SU-DHL-6 (cell line): ENCODE measurements around the gene FGD4.
"Not testable (repeated sequence)": the region's sequence is repeated elsewhere in the genome, so short reads cannot be mapped to it uniquely, and the experiment has no call there.

Experiments
- H2AFZ ChIP-seq: fragments of 200-600 bp; sonication (generic); 2 replicates; pipeline ENCODE4 v1.6.1; 2014; ENCODE audit warnings: low read depth, mild to moderate bottlenecking, moderate library complexity, mixed read lengths, antibody characterized with exemption, low read length; ENCODE audit not compliant: severe bottlenecking
- H3F3A ChIP-seq: fragments of 200-600 bp; shearing (Covaris generic); 2 replicates; pipeline ENCODE4 v1.6.0; 2016; ENCODE audit warnings: antibody characterized with exemption, mild to moderate bottlenecking; ENCODE audit not compliant: insufficient read depth
- H3K27ac ChIP-seq: fragments of 200-600 bp; sonication (generic); 2 replicates; pipeline ENCODE4 v1.5.1; 2016; ENCODE audit warnings: low read depth, mild to moderate bottlenecking, low read length, moderate library complexity, mixed read lengths
- H3K27me3 ChIP-seq: fragments of 200-600 bp; sonication (generic), shearing (Covaris generic); 2 replicates; pipeline ENCODE4 v1.6.0; 2014; ENCODE audit warnings: mild to moderate bottlenecking, low read length
- H3K36me3 ChIP-seq: fragments of 200-600 bp; sonication (generic); 2 replicates; pipeline ENCODE4 v1.6.1; 2014; ENCODE audit warnings: mild to moderate bottlenecking, low read length, mixed read lengths
- H3K4me2 ChIP-seq: fragments of 300-600, 200-600 bp; shearing (Covaris generic), sonication (generic); 2 replicates; pipeline ENCODE4 v1.6.0; 2014; ENCODE audit warnings: low read length, low read depth, mild to moderate bottlenecking; ENCODE audit not compliant: poor library complexity, severe bottlenecking
- H3K4me3 ChIP-seq: fragments of 200-600 bp; sonication (generic); 2 replicates; pipeline ENCODE4 v1.5.1; 2014; ENCODE audit warnings: antibody characterized with exemption, low read length, mild to moderate bottlenecking, mixed read lengths; ENCODE audit not compliant: insufficient read depth, poor library complexity, severe bottlenecking
- H3K79me2 ChIP-seq: fragments of 200-600 bp; sonication (generic); 2 replicates; pipeline ENCODE4 v1.6.1; 2014; ENCODE audit warnings: mild to moderate bottlenecking, low read length, moderate library complexity; ENCODE audit not compliant: insufficient read depth
- H3K9ac ChIP-seq: fragments of 200-600 bp; sonication (generic); 2 replicates; pipeline ENCODE4 v1.7.0; 2014; ENCODE audit warnings: mild to moderate bottlenecking, low read length
- H3K9me2 ChIP-seq: fragments of 200-600 bp; sonication (generic); replicated peaks from 2 replicates; pipeline ENCODE4 v1.6.1; 2014; ENCODE audit warnings: low read length; ENCODE audit not compliant: insufficient read depth
- H3K9me3 ChIP-seq: fragments of 200-600 bp; sonication (generic); 2 replicates; pipeline ENCODE4 v1.6.1; 2014; ENCODE audit warnings: low read length, mixed read lengths; ENCODE audit not compliant: insufficient read depth
- H4K20me1 ChIP-seq: fragments of 200-600 bp; sonication (generic); 2 replicates; pipeline ENCODE4 v1.6.1; 2014; ENCODE audit warnings: low read depth, mild to moderate bottlenecking, antibody characterized with exemption, low read length, moderate library complexity, mixed read lengths
- CTCF ChIP-seq: fragments of 200-600 bp; sonication (generic); IDR thresholded peaks from one replicate; pipeline ENCODE4 v1.5.1; 2017; ENCODE audit warnings: antibody characterized with exemption, mild to moderate bottlenecking, low read length, moderate library complexity; ENCODE audit not compliant: insufficient read depth, poor library complexity, severe bottlenecking
- EZH2phosphoT487 ChIP-seq: fragments of 200-600 bp; sonication (generic), shearing (Covaris generic); conservative IDR thresholded peaks from 2 replicates; pipeline ENCODE4 v1.6.1; 2018; ENCODE audit warnings: mild to moderate bottlenecking, antibody characterized with exemption, low read length, moderate library complexity, mixed read lengths

The FGD4 gene

GRCh38 chr12:32517966-32518365 is 118.6 kb downstream of the FGD4 start:
- Histone ChIP-seq H3K79me2 (no peaks in the 10 kb centered on the region), H3K9me3 (no peaks in the 10 kb centered on the region), H3K9me2 (no peaks in the 10 kb centered on the region), H2AFZ (no peak overlapping the region), H3K36me3 (no peaks in the 10 kb centered on the region), H3K9ac (no peak overlapping the region), H3K4me2 (no peak overlapping the region), H4K20me1 (no peaks in the 10 kb centered on the region), H3K27ac (no peak overlapping the region), H3K4me3 (no peak overlapping the region), H3F3A (no peaks in the 10 kb centered on the region), H3K27me3 (no peaks in the 10 kb centered on the region)
- TF ChIP-seq EZH2phosphoT487 (no peak), CTCF (no peak)

- Histone ChIP-seq H2AFZ (no peak overlapping the region), H3K9ac (no peak overlapping the region), H3K4me2 (no peak overlapping the region), H3K27me3 (no peaks in the 10 kb centered on the region), H3K79me2 (no peaks in the 10 kb centered on the region), H3K27ac (no peak overlapping the region), H3K9me3 (no peaks in the 10 kb centered on the region), H3F3A (no peaks in the 10 kb centered on the region), H3K9me2 (no peaks in the 10 kb centered on the region), H3K4me3 (no peak overlapping the region), H3K36me3 (no peaks in the 10 kb centered on the region), H4K20me1 (no peaks in the 10 kb centered on the region)
- no peak for TF ChIP-seq CTCF
- TF ChIP-seq EZH2phosphoT487, result no peak
These were observed 119.7 kb downstream of the FGD4 start for GRCh38 chr12:32519047-32519446.

GRCh38 chr12:32522331-32523221 is 123.2 kb downstream of the FGD4 start:
- Histone ChIP-seq H4K20me1 (no peaks in the 10 kb centered on the region), H3K9me3 (no peaks in the 10 kb centered on the region), H3K4me2 (no peak overlapping the region), H3K4me3 (no peak overlapping the region), H3K27me3 (no peaks in the 10 kb centered on the region), H3F3A (no peaks in the 10 kb centered on the region), H2AFZ (no peak overlapping the region), H3K9ac (no peak overlapping the region), H3K36me3 (no peaks in the 10 kb centered on the region), H3K27ac (no peak overlapping the region), H3K79me2 (no peaks in the 10 kb centered on the region), H3K9me2 (no peaks in the 10 kb centered on the region)
- TF ChIP-seq CTCF (no peak), EZH2phosphoT487 (no peak)

DNA sequence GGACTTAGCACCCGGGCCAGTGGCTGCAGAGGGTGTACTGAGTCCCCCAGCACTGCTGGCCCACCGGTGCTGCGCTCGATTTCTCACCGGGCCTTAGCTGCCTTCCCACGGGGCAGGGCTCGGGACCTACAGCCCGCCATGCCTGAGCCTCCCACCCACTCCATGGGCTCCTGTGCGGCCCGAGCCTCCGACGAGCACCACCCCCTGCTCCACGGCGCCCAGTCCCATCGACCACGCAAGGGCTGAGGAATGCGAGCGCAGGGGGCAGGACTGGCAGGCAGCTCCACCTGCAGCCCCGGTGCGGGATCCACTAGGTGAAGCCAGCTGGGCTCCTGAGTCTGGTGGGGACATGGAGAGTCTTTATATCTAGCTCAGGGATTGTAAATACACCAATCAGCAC is 126.4 kb downstream of the FGD4 start:
- H4K20me1 ChIP-seq, H3K27me3 ChIP-seq, H3F3A ChIP-seq, H3K4me2 ChIP-seq, H3K9me2 ChIP-seq, H3K27ac ChIP-seq, H2AFZ ChIP-seq, H3K4me3 ChIP-seq, H3K9ac ChIP-seq, H3K79me2 ChIP-seq, H3K9me3 ChIP-seq, H3K36me3 ChIP-seq: not testable (repeated sequence)

DNA sequence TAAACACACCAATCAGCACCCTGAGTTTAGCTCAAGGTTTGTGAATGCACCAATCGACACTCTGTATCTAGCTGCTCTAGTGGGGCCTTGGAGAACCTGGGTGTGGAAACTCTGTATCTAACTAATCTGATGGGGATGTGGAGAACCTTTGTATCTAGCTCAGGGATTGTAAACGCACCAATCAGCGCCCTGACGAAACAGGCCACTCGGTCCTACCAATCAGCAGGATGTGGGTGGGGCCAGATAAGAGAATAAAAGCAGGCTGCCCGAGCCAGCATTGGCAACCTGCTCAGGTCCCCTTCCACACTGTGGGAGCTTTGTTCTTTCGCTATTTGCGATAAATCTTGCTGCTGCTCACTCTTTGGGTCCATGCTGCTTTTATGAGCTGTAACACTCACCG is 127.0 kb downstream of the FGD4 start:
- H3K79me2 ChIP-seq, H4K20me1 ChIP-seq, H3K9me2 ChIP-seq, H2AFZ ChIP-seq, H3K9me3 ChIP-seq, H3K4me2 ChIP-seq, H3K27ac ChIP-seq, H3K36me3 ChIP-seq, H3K9ac ChIP-seq, H3K27me3 ChIP-seq, H3K4me3 ChIP-seq, H3F3A ChIP-seq: not testable (repeated sequence)
